HG02981 (cell line): ENCODE measurements around the gene PLEKHN1.
"Not testable (repeated sequence)": the region's sequence is repeated elsewhere in the genome, so short reads cannot be mapped to it uniquely, and the experiment has no call there.

ENCODE experiments used
- ATAC-seq: cut with Tn5 transposase; IDR thresholded peaks from one replicate; pipeline ENCODE4 v1.9.1; 2021; ENCODE audit warnings: mild to moderate bottlenecking, moderate library complexity; ENCODE audit not compliant: unreplicated experiment

PLEKHN1 gene

GRCh38 chr1:973459-974292, 7.4 kb downstream of the PLEKHN1 start:
- no peak for ATAC-seq

GRCh38 chr1:974293-974640, 8.0 kb downstream of the PLEKHN1 start:
- no peak for ATAC-seq

- no peak for ATAC-seq
These were observed 8.5 kb downstream of the PLEKHN1 start for GRCh38 chr1:974687-975328.

- ATAC-seq: no peak
These were observed 9.1 kb downstream of the PLEKHN1 start for GRCh38 chr1:975365-975764.

- peak; percentile 57 for ATAC-seq
These were observed 9.8 kb downstream of the PLEKHN1 start for GRCh38 chr1:975896-976683.

- not testable (repeated sequence) for ATAC-seq
These were observed 10.5 kb downstream of the PLEKHN1 start for GRCh38 chr1:976791-977190.

GRCh38 chr1:978069-978834, 12.0 kb downstream of the PLEKHN1 start:
- ATAC-seq: no peak

- no peak for ATAC-seq
These were observed 12.8 kb downstream of the PLEKHN1 start for GRCh38 chr1:978835-979743.

- no peak for ATAC-seq
These were observed 13.4 kb downstream of the PLEKHN1 start for GRCh38 chr1:979744-980072.

- no peak for ATAC-seq
These were observed 13.9 kb downstream of the PLEKHN1 start for GRCh38 chr1:980137-980571.

- ATAC-seq: no peak
These were observed 14.5 kb downstream of the PLEKHN1 start for GRCh38 chr1:980602-981395.

GRCh38 chr1:981491-981954, 15.2 kb downstream of the PLEKHN1 start:
- ATAC-seq: no peak

GRCh38 chr1:981955-982558, 15.8 kb downstream of the PLEKHN1 start, which contains the start of gene PERM1:
Gene PERM1, minus strand, starts transcription at chr1:982093. Its CDS starts 1,064 bp downstream, at chr1:981029.
- no peak for ATAC-seq

- ATAC-seq: no peak
These were observed 16.6 kb downstream of the PLEKHN1 start for GRCh38 chr1:982765-983436.

- no peak for ATAC-seq
These were observed 17.7 kb downstream of the PLEKHN1 start for GRCh38 chr1:983798-984475.

- no peak for ATAC-seq
These were observed 18.2 kb downstream of the PLEKHN1 start for GRCh38 chr1:984476-984814.

GRCh38 chr1:985126-985525, 18.8 kb downstream of the PLEKHN1 start:
- no peak for ATAC-seq

- ATAC-seq: not testable (repeated sequence)
These were observed 21.8 kb downstream of the PLEKHN1 start for GRCh38 chr1:988061-988460.
